Measurements from ENCODE around the gene DHRS1.

GRCh38 chr14:24347134-24347533 lies 47.6 kb upstream of the DHRS1 start:
- TF ChIP-seq ZNF395 (CRISPR knock-in tag; IDR thresholded peaks at IDR 0.05) (no peak), POLR2AphosphoS5 (IDR thresholded peaks at IDR 0.05; ENCODE audit: control insufficient read depth, insufficient read depth, low read depth, low read length) (no peak), RBM22 (IDR thresholded peaks at IDR 0.05; ENCODE audit: low read depth, low read length, poor library complexity, severe bottlenecking) (no peak)

Data from K562 (cell line).